Neural cell (in vitro differentiated cells): ENCODE results near the gene CASP10. TPM values are rescaled to one million over a fixed set of nuclear protein-coding genes. Genes with fewer than 3 reads are reported as not detected.

Experiments
- H2AFZ ChIP-seq: fragments of 200-600, 300-800 bp; sonication (generic), shearing (Covaris generic); 2 replicates; pipeline ENCODE4 v1.6.0; 2014; ENCODE audit warnings: low read depth, mild to moderate bottlenecking, antibody characterized with exemption, low read length, moderate library complexity
- H3F3A ChIP-seq: fragments of 200-600 bp; shearing (Covaris generic); 2 replicates; pipeline ENCODE4 v1.6.1; 2016; ENCODE audit warnings: mild to moderate bottlenecking, moderate library complexity, mixed read lengths, antibody characterized with exemption, low read length; ENCODE audit not compliant: insufficient read depth, poor library complexity, severe bottlenecking
- H3K27ac ChIP-seq: fragments of 200-600, 300-800 bp; sonication (generic), shearing (Covaris generic); 2 replicates; pipeline ENCODE4 v1.5.1; 2014; ENCODE audit warnings: mild to moderate bottlenecking, low read length, moderate library complexity
- H3K27me3 ChIP-seq: fragments of 300-800, 200-600 bp; sonication (generic), shearing (Covaris generic); 2 replicates; pipeline ENCODE4 v1.6.0; 2014; ENCODE audit warnings: mild to moderate bottlenecking, low read depth, low read length, moderate library complexity; ENCODE audit not compliant: insufficient read depth
- H3K36me3 ChIP-seq: fragments of 300-800, 200-600 bp; sonication (generic), shearing (Covaris generic); 2 replicates; pipeline ENCODE4 v1.5.1; 2014; ENCODE audit warnings: mild to moderate bottlenecking, antibody characterized with exemption, low read length, moderate library complexity; ENCODE audit not compliant: insufficient read depth
- H3K4me2 ChIP-seq: fragments of 300-800, 200-600 bp; sonication (generic), shearing (Covaris generic); 2 replicates; pipeline ENCODE4 v1.6.0; 2014; ENCODE audit warnings: mild to moderate bottlenecking, low read length
- H3K4me3 ChIP-seq: fragments of 300-800, 200-600 bp; sonication (generic), shearing (Covaris generic); 2 replicates; pipeline ENCODE4 v1.5.1; 2014; ENCODE audit warnings: mild to moderate bottlenecking, low read length, moderate library complexity
- H3K79me2 ChIP-seq: fragments of 200-600 bp; shearing (Covaris generic); replicated peaks from 2 replicates; pipeline ENCODE4 v1.6.0; 2014; ENCODE audit warnings: mild to moderate bottlenecking, low read length, moderate library complexity; ENCODE audit not compliant: insufficient read depth
- H3K9ac ChIP-seq: fragments of 300-800, 200-600 bp; sonication (generic), shearing (Covaris generic); 2 replicates; pipeline ENCODE4 v1.6.1; 2016; ENCODE audit warnings: mild to moderate bottlenecking, low read length, mixed read lengths
- H3K9me2 ChIP-seq: fragments of 200-600 bp; shearing (Covaris generic); 2 replicates; pipeline ENCODE4 v1.6.1; 2016; ENCODE audit warnings: mild to moderate bottlenecking, low read length, mixed read lengths; ENCODE audit not compliant: insufficient read depth
- H3K9me3 ChIP-seq: fragments of 200-600, 300-800 bp; sonication (generic), shearing (Covaris generic); 2 replicates; pipeline ENCODE4 v1.6.1; 2016; ENCODE audit warnings: mild to moderate bottlenecking, mixed run types, low read length, moderate library complexity, mixed read lengths
- H4K20me1 ChIP-seq: fragments of 200-600 bp; shearing (Covaris generic); 2 replicates; pipeline ENCODE4 v1.6.1; 2016; ENCODE audit warnings: mild to moderate bottlenecking, mixed run types; ENCODE audit not compliant: insufficient read depth
- CTCF ChIP-seq: fragments of 450-650 bp; IDR thresholded peaks from 2 replicates; pipeline ENCODE4 v1.5.1; 2014; ENCODE audit warnings: antibody characterized with exemption, mild to moderate bottlenecking, moderate library complexity; ENCODE audit not compliant: poor library complexity, severe bottlenecking
- EP300 ChIP-seq: fragments of 450-650 bp; conservative IDR thresholded peaks from 2 replicates; pipeline ENCODE4 v1.6.1; 2014; ENCODE audit warnings: antibody characterized with exemption, mild to moderate bottlenecking, moderate library complexity; ENCODE audit not compliant: poor library complexity, severe bottlenecking
- EZH2 ChIP-seq: fragments of 200-600, 300-800 bp; shearing (Covaris generic), sonication (generic); IDR thresholded peaks from 2 replicates; pipeline ENCODE4 v1.6.1; 2014; ENCODE audit warnings: antibody characterized with exemption, low read length, borderline replicate concordance, mild to moderate bottlenecking; ENCODE audit not compliant: insufficient read depth, poor library complexity, severe bottlenecking
- MXI1 ChIP-seq: fragments of 450-650 bp; conservative IDR thresholded peaks from 2 replicates; pipeline ENCODE4 v1.6.1; 2014; ENCODE audit warnings: antibody characterized with exemption, mild to moderate bottlenecking; ENCODE audit not compliant: poor library complexity, severe bottlenecking
- POLR2AphosphoS5 ChIP-seq: IDR thresholded peaks from 2 replicates; pipeline ENCODE4 v1.6.1; 2012
- RAD21 ChIP-seq: fragments of 450-650 bp; conservative IDR thresholded peaks from 2 replicates; pipeline ENCODE4 v1.6.1; 2014; ENCODE audit warnings: antibody characterized with exemption, mild to moderate bottlenecking, moderate library complexity
- REST ChIP-seq: IDR thresholded peaks from 2 replicates; pipeline ENCODE4 v1.6.1; 2012; ENCODE audit warnings: borderline replicate concordance
- SMC3 ChIP-seq: fragments of 450-650 bp; conservative IDR thresholded peaks from 2 replicates; pipeline ENCODE4 v1.6.1; 2014; ENCODE audit warnings: antibody characterized with exemption, mild to moderate bottlenecking, moderate library complexity; ENCODE audit not compliant: poor library complexity
- TAF1 ChIP-seq: IDR thresholded peaks from 2 replicates; pipeline ENCODE4 v1.6.1; 2012; ENCODE audit warnings: low read depth
- polyA plus RNA-seq: library from polyadenylated mRNA; depleted of rRNA; stranded (reverse); fragments of >200 nt; gene quantifications from 2 replicates; pipeline ENCODE4 v1.2.3, GENCODE V29; 2014

CASP10 gene
- polyA plus RNA-seq, 1 donor from 2014 or later, result not detected

GRCh38 chr2:201196803-201197202, 13.9 kb downstream of the CASP10 start:
- Histone ChIP-seq H3K79me2 (no peaks in the 10 kb centered on the region), H3K36me3 (no peaks in the 10 kb centered on the region), H3K4me3 (no peak overlapping the region), H3K9me2 (no peaks in the 10 kb centered on the region), H3K9ac (no peak overlapping the region), H3K9me3 (no peaks in the 10 kb centered on the region), H3K27ac (no peak overlapping the region), H3F3A (no peaks in the 10 kb centered on the region), H3K27me3 (no peaks in the 10 kb centered on the region), H4K20me1 (no peaks in the 10 kb centered on the region), H2AFZ (no peak overlapping the region), H3K4me2 (no peak overlapping the region)
- TF ChIP-seq TAF1, result no peak
- no peak for TF ChIP-seq SMC3
- TF ChIP-seq MXI1, result no peak
- no peak for TF ChIP-seq REST
- no peak for TF ChIP-seq CTCF
- no peak for TF ChIP-seq EZH2
- no peak for TF ChIP-seq EP300
- TF ChIP-seq POLR2AphosphoS5, result no peak
- no peak for TF ChIP-seq RAD21

DNA sequence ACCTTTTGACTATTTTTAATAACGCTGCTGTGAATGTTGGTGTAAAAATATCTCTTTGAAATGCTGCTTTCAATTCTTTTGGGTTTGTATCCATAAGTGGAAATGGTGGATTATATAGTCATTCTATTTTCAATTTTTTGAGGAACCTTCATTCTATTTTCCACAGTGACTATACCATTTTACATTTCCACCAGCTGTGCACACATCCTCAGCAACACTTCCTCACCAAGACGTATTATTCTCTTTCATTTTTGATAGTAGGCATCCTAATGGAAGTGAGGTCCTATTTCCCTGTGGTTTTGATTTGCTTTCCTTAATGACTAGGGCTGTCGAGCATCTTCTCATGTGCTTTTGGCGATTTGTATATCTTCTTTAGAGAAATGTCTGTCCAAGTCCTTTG, 14.8 kb downstream of the CASP10 start:
- TF ChIP-seq EP300 (no peak), TAF1 (no peak), RAD21 (no peak), EZH2 (no peak), MXI1 (no peak), POLR2AphosphoS5 (no peak), REST (no peak), SMC3 (no peak), CTCF (no peak)
- no peak overlapping the region for H2AFZ ChIP-seq
- H3K9me2 ChIP-seq, result no peaks in the 10 kb centered on the region
- no peaks in the 10 kb centered on the region for H3K79me2 ChIP-seq
- no peak overlapping the region for H3K4me2 ChIP-seq
- H3K36me3 ChIP-seq, result no peaks in the 10 kb centered on the region
- H3K4me3 ChIP-seq, result no peak overlapping the region
- no peak overlapping the region for H3K27ac ChIP-seq
- H3K27me3 ChIP-seq, result no peaks in the 10 kb centered on the region
- no peaks in the 10 kb centered on the region for H3F3A ChIP-seq
- H3K9ac ChIP-seq, result no peak overlapping the region
- no peaks in the 10 kb centered on the region for H4K20me1 ChIP-seq
- no peaks in the 10 kb centered on the region for H3K9me3 ChIP-seq
